HG02610 (cell line): Measurements from ENCODE around the gene SLC38A8.

Experiments
- ATAC-seq: cut with Tn5 transposase; IDR thresholded peaks from one replicate; pipeline ENCODE4 v1.9.1; 2021; ENCODE audit warnings: mild to moderate bottlenecking, moderate library complexity; ENCODE audit not compliant: unreplicated experiment

The SLC38A8 gene

GRCh38 chr16:83973077-83973476 lies 69.5 kb downstream of the SLC38A8 start:
- no peak for ATAC-seq

DNA sequence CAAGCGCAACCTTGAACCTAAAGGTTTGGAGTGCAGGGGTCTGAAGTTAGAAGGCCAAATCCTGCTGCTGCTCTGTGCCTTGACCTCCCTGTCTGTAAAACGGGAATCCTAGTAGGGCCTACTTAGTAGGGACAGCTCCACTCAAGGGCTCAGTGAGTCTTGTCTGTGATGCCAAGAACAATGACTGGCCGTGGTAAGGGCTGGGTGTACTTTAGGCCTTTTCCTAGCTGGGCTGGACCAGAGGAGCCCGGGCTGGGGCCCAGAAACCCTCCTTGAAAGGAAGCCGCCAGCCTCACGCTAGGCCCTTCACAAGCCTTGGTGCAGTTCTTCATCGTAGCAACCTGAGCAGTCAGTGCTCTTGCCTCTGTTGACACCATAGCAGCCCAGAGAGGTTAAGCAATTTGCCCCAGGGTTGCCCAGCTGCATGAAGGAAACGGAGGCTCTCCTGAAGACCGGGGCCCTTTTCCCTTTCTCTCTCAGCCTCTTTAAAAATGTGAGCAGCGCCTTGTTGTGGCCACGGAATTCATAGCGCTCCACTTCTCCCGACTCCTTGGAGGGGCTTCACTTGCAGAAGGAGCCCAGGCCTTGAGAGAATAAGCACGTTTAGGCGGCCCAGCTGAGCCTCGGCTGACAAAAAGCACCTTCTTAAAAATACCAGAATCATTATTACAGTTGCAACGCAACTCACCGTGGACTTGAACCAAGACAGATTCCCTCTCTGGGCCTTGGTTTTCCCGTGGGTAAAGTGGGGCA lies 70.2 kb downstream of the SLC38A8 start:
- ATAC-seq, result no peak

- ATAC-seq, result no peak
These were observed 71.1 kb downstream of the SLC38A8 start for GRCh38 chr16:83971165-83972130.

DNA sequence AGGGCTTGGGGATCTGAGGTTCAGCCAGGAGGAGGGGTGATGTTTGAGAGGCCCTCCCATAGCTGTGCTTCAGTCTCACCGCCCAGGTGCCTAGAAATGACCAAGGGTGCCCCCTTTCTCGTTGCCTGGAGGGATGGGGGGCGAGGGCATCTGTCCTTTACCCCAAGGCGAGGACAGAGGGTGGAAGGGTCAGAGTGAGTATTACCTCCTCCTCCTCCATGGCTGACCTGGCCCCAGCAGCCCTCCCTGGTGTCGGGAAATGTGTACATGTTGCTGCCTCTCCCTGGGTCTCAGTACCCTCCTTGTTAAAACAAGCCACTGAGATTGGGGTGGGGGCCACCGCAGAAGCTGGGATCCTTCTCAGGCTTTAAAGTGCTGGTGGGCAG lies 72.2 kb downstream of the SLC38A8 start:
- no peak for ATAC-seq

- ATAC-seq, result no peak
These were observed 72.7 kb downstream of the SLC38A8 start for GRCh38 chr16:83969771-83970429.

DNA sequence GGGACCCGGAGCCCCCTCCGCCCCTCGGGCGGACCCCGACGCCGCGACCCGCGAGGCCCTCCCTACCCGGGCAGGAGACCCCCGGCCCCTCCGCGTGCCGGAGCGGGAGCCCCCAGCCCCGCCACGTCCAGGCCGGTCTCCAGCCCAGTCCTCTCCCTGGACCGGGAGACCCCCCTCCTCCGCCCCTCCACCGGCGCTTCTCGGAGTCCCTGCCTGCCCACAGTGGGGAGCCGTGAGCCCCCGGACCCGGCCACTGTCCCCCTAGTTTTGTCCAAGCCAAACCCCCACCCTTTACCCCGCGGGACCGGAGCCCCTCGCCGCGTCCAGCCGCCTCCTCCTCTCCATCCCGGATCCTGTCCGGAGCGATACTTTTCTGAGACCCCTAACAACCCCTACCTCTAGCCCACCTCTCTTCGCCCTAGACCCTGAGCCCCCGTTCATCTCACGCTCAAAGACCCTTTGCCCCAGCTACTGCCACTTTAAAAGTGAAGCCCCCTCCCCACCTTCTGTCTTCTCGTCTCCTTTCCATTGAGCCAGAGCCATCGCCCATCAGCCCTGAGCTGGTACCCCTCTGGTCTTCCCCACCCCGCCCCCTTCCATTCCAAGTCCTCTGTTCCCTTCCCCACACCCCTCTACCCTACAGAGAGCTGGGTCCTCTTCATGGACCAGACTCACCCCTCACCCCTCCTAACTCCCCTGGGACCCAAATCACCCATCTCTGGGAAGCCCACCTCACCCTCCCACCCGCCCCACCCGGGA lies 73.5 kb downstream of the SLC38A8 start:
- no peak for ATAC-seq

DNA sequence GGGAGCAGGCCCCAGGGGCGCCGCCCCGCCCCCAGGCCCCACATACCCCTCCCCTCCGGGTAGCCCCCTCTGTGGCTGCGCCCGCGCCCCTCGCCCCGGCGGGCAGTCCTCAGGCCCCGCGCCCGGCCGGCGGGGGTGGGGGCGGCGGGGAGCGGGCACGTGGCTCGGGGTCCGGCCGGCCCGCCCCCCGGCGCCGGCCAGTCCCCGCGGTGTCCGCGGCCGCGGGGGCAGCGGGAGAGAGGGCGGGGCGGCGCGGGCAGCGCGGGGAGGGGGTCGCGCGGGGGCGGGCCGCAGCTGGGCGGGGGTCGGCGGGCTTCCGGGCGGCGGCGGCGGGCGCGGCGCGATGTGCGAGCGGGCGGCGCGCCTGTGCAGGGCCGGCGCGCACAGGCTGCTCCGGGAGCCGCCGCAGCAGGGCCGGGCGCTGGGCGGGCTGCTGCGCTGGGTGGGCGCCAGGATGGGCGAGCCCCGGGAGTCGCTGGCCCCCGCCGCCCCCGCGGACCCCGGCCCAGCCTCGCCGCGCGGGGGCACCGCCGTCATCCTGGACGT lies 74.2 kb downstream of the SLC38A8 start:
- ATAC-seq, result no peak

DNA sequence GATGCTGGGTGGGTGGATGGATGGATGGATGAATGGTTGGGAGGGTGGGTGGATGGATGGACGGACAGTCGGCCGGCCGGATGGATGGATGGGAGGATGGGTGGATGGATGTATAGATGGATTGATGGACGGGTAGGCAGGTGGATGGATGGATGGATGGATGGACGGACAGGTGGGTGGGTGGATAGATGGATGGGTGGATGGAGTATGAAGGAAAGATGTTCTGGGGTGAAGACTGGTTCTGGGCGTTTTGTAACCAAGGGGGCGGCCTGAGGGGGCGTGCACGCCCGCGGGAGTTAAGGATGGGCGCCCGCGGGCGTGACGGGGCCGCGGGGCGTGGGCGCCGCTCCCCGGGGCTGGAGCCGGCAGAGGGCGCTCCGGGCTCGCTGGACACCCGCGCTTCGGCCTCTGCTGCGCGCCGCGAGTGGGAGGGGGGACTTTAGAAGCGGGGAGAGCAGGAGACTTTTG lies 74.7 kb downstream of the SLC38A8 start, which contains the start of gene NECAB2:
TSS of gene NECAB2 (plus strand) at position 407 of the 468 bp plus-strand sequence. CDS start 405 bp downstream, outside the sequence.
- ATAC-seq, result no peak

- ATAC-seq, result no peak
These were observed 75.5 kb downstream of the SLC38A8 start for GRCh38 chr16:83967091-83967490.

DNA sequence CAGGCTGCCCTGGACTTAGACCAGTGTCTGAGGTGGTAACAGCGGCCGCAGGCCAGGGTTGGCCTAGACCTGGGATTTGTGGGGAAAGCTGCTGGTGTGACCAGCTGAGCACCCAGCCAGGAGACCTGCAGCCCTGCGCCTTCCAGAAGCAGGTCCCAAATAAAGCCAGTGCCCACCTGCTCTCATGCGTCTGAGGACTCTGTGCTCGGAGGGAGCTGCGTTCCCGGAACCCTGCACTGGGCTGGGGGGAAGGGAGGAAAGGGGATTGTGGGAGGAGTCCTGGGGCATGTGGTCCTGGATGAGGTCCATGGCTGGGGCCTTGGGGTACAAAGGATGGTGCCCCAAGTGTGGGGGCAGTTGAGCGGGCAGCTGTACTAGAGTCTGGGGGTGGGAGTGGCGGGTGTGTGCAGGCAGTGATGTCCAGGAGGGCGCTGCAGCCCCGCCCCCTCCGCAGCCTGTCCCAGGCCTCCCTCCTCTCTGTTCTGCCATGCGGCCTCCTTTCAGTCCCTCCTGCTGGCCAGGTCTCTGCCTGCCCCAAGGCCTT lies 76.4 kb downstream of the SLC38A8 start:
- no peak for ATAC-seq

DNA sequence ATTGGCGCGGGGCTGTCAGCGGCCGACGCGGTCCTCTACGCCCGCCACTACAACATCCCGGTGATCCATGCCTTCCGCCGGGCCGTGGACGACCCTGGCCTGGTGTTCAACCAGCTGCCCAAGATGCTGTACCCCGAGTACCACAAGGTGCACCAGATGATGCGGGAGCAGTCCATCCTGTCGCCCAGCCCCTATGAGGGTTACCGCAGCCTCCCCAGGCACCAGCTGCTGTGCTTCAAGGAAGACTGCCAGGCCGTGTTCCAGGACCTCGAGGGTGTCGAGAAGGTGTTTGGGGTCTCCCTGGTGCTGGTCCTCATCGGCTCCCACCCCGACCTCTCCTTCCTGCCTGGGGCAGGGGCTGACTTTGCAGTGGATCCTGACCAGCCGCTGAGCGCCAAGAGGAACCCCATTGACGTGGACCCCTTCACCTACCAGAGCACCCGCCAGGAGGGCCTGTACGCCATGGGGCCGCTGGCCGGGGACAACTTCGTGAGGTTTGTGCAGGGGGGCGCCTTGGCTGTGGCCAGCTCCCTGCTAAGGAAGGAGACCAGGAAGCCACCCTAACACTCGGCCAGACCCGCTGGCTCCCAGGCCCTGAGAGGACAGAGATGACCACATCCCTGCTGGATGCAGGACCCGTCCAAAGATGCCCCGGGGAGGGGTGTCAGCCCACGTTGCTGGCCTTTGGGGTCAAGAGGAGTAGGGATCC lies 77.0 kb downstream of the SLC38A8 start:
- no peak for ATAC-seq

- ATAC-seq, result no peak
These were observed 77.7 kb downstream of the SLC38A8 start for GRCh38 chr16:83964684-83965443.

DNA sequence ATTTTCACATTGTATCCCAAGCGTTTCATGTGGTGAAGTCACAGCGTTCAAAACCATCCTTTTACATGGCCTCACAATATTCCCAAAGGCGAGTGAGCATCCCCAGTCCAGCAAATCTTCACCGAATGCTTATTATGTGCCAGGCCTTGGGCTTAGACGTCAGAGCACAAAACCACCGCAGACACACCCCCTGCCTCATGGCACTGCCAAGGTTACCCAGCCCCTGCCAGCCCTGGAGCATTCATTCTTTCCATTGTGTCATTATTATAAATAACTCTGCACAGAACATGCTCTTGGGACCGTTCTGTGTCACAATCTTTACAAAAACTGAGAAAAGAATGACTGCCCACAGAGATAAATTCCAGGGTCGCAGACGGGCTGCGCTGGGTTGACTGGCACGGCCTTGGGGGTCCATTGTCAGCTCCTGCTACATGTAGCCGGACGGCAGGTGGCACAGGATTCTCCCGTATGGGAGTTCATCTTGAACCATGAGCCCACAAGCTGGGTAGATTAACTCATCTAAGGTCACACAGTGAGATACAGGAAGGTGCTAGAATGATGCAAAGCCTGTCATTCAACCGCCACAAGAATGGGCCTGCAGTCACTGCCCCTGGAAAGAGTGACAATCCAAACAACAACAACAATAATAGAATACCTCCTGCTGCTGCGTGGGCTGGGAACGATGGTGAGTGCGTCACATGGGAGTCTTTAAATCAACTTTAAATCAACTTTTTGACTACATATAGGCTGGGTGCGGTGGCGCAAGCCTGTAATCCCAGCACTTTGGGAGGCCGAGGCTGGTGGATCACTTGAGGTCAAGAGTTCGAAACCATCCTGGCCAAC lies 79.1 kb downstream of the SLC38A8 start:
- ATAC-seq, result no peak

DNA sequence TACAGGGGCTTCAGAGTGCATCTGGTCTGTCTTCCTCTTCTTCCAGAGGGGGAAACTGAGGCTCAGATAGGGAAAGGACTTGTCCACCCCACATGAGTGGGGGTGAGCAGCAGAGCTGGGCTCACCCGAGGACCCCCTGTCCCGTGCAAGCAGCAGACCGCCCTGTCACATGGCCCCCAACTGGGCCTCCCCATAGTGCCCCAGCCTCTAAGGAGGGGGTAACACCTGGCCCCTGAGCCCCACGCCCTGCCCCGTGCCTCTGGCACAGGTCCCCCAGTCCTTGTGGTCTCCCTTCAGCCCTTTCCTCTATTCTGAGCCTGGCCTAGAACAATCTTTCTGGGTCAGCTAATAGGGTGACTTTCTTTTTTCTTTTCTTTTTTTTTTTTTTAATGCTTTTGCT lies 81.0 kb downstream of the SLC38A8 start:
- ATAC-seq, result no peak

- no peak for ATAC-seq
These were observed 81.9 kb downstream of the SLC38A8 start for GRCh38 chr16:83960521-83961249.
